ENCODE results near the gene TNFSF8. TPM values are rescaled to one million over a fixed set of nuclear protein-coding genes. Genes with fewer than 3 reads are reported as not detected.

TNFSF8 gene
- total and polyA plus RNA-seq, 2 of the 8 experiments (the other 6 are each of a cell fraction or from before 2014, with no cell fraction given): not detected

- no peak overlapping the region for H3K4ac ChIP-seq (replicated peaks; ENCODE audit: insufficient read length, low read depth, low read length)
- no peak overlapping the region for H2AK5ac ChIP-seq (ENCODE audit: low read depth, low read length)
- no peaks in the 10 kb centered on the region for H3K23me2 ChIP-seq (ENCODE audit: low read depth, low read length)
- ChIA-PET CTCF (ENCODE audit: partially characterized antibody) (interaction anchor here (2.1 kb wide), 1 partner anchor 176 kb away, joined by 5 read pairs; no protein-coding TSS in a partner anchor), POLR2A (ENCODE audit: partially characterized antibody) (no interaction called here)
- no peaks in the 10 kb centered on the region for H3K36me3 ChIP-seq (ENCODE audit: control insufficient read depth in 2 of 4, insufficient read depth in 4 of 4, low read length in 3 of 4)
- no peak overlapping the region for H3K18ac ChIP-seq (ENCODE audit: extremely low read depth, low read length)
- H4K8ac ChIP-seq (ENCODE audit: extremely low read depth, insufficient read depth, low read length): no peak overlapping the region
- no peak overlapping the region for H4K91ac ChIP-seq (replicated peaks; ENCODE audit: insufficient read length, low read length)
- 88% methylated on average over 4 of the region's 4 CpGs; no CpG with 5 or more reads in 1 of the 2 experiments for WGBS, 2 experiments (ENCODE audit: extremely low coverage in 1 of 2, insufficient coverage in 1 of 2, insufficient read length in 1 of 2, insufficient replicate concordance in 2 of 2, low coverage in 1 of 2, low lambda C conversion rate in 2 of 2, missing lambda C conversion rate in 1 of 2)
- no peak overlapping the region for H3K23ac ChIP-seq (ENCODE audit: insufficient read length)
- DNase-seq (ENCODE audit: low read depth in 1 of 2, low spot score in 2 of 2) (no peak), FAIRE-seq (no peak)
- H3K14ac ChIP-seq (ENCODE audit: insufficient read length): no peak overlapping the region
- H2BK15ac ChIP-seq (ENCODE audit: low read length): no peak overlapping the region
- H2BK5ac ChIP-seq (ENCODE audit: low read depth, low read length): no peak overlapping the region
- H3K4me1 ChIP-seq (replicated peaks in 1 of 4; ENCODE audit: control insufficient read depth in 3 of 4, insufficient read depth in 4 of 4, low read length in 3 of 4): no peaks in the 10 kb centered on the region
- no peak overlapping the region for H3K56ac ChIP-seq (replicated peaks; ENCODE audit: insufficient read length, low read depth, low read length)
- H4K20me1 ChIP-seq (replicated peaks in 1 of 2; ENCODE audit: control insufficient read depth in 1 of 2, insufficient read depth in 2 of 2, low read length in 2 of 2): no peaks in the 10 kb centered on the region
- H3K27ac ChIP-seq (ENCODE audit: low read depth, low read length): no peak overlapping the region
- no peaks in the 10 kb centered on the region for H3K9me3 ChIP-seq (ENCODE audit: insufficient read depth in 2 of 2, low read depth in 1 of 2, low read length in 1 of 2)
- no peak overlapping the region for H3K4me2 ChIP-seq (ENCODE audit: insufficient read depth in 1 of 2, low read depth in 2 of 2, low read length in 2 of 2)
- H2BK20ac ChIP-seq (ENCODE audit: low read length): no peak overlapping the region
- H2AFZ ChIP-seq (ENCODE audit: low read length): no peak overlapping the region
- H3K79me1 ChIP-seq (ENCODE audit: low read depth, low read length): no peaks in the 10 kb centered on the region
- no peak overlapping the region for H4K5ac ChIP-seq (ENCODE audit: insufficient read length, low read depth, low read length)
- H2BK120ac ChIP-seq (replicated peaks; ENCODE audit: low read depth, low read length): no peak overlapping the region
- no peak overlapping the region for H3K9ac ChIP-seq (replicated peaks in 1 of 4; ENCODE audit: extremely low read depth in 1 of 4, low read depth in 3 of 4, low read length in 3 of 4)
- H2BK12ac ChIP-seq (ENCODE audit: low read depth, low read length): no peak overlapping the region
- H3K27me3 ChIP-seq (replicated peaks in 1 of 4; ENCODE audit: control insufficient read depth in 3 of 4, extremely low read depth in 1 of 4, insufficient read depth in 3 of 4, low read length in 3 of 4): no peaks in the 10 kb centered on the region
- no peaks in the 10 kb centered on the region for H3K79me2 ChIP-seq (ENCODE audit: control insufficient read depth in 1 of 2, insufficient read depth in 2 of 2, low read length in 2 of 2)
- no peak overlapping the region for H3K4me3 ChIP-seq (ENCODE audit: extremely low read depth in 1 of 4, insufficient read depth in 2 of 4, low read depth in 3 of 4, low read length in 4 of 4)
- TF ChIP-seq PHF8 (conservative IDR thresholded peaks at IDR 0.05; ENCODE audit: low read depth, low read length) (no peak), NANOG (IDR thresholded peaks at IDR 0.05; ENCODE audit: insufficient read depth, low read depth, low read length, poor library complexity, severe bottlenecking) (no peak), CBX5 (IDR thresholded peaks at IDR 0.05; ENCODE audit: low read depth, low read length) (no peak), E2F6 (IDR thresholded peaks at IDR 0.05) (no peak), BCL11A (IDR thresholded peaks at IDR 0.05; ENCODE audit: low read depth in 2 of 2, low read length in 2 of 2) (no peak), MAFK (IDR thresholded peaks at IDR 0.05; ENCODE audit: low read depth, low read length) (no peak), RBBP5 (IDR thresholded peaks at IDR 0.05; ENCODE audit: borderline replicate concordance, low read depth, low read length) (no peak), KDM5A (IDR thresholded peaks at IDR 0.05; ENCODE audit: low read length) (no peak), FOSL1 (IDR thresholded peaks at IDR 0.05; ENCODE audit: insufficient read depth, low read depth, low read length) (no peak), SP2 (IDR thresholded peaks at IDR 0.05; ENCODE audit: low read length) (no peak), SP4 (IDR thresholded peaks at IDR 0.05; ENCODE audit: low read length) (no peak), TBP (IDR thresholded peaks at IDR 0.05; ENCODE audit: low read depth, low read length) (no peak), CTBP2 (IDR thresholded peaks at IDR 0.05; ENCODE audit: borderline replicate concordance, insufficient read depth, insufficient read length, low read length) (no peak)
These were observed 74.0 kb downstream of the TNFSF8 start for GRCh38 chr9:114856215-114856941.

Measured in H1 (cell line).